IMR-90 (cell line): ENCODE measurements around the gene MSN.

Source experiments
- MXI1 ChIP-seq: IDR thresholded peaks from 2 replicates; pipeline ENCODE4 v1.6.1; 2012; ENCODE audit warnings: low read depth, mild to moderate bottlenecking, low read length, moderate library complexity, borderline replicate concordance
- RFX5 ChIP-seq: IDR thresholded peaks from 2 replicates; pipeline ENCODE4 v1.8.0; 2012; ENCODE audit warnings: low read depth, mild to moderate bottlenecking, low read length, moderate library complexity
- SMC3 ChIP-seq: fragments of 150-350 bp; IDR thresholded peaks from 2 replicates; pipeline ENCODE4 v1.6.1; 2016; ENCODE audit warnings: low read depth, mild to moderate bottlenecking, antibody characterized with exemption, low read length, moderate library complexity
- TF ChIP-seq, protein P1 (sequence below): conservative IDR thresholded peaks from 2 replicates; pipeline ENCODE4 v1.5.1; 2012; ENCODE audit warnings: mild to moderate bottlenecking, low read depth, low read length, improper control_type of control experiment
- TF ChIP-seq, protein P2 (sequence below): fragments of 150-350 bp; IDR thresholded peaks from 2 replicates; pipeline ENCODE4 v1.6.1; 2017; ENCODE audit warnings: mild to moderate bottlenecking, antibody characterized with exemption, low read length, low read depth

DNA sequence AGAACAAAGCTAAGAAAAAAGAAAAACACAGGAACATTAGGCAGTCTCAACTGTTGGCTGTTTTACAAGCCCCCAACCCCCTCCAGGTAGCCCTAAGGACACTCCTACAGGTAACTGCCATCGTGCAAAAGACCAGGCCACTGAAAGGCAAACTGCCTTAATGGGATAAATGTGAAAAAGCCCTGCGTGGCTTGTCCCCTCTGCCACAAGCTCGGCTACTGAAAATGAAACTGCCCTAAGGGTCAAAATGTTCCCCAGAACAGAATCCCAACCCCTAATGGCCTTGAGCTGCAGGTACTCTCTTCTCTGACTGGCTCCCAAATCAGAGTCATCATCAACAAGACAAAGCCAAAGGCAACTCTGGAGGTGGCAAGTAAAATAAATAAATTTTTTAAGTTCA, 84.8 kb downstream of the MSN start:
- TF ChIP-seq, protein P1, sequence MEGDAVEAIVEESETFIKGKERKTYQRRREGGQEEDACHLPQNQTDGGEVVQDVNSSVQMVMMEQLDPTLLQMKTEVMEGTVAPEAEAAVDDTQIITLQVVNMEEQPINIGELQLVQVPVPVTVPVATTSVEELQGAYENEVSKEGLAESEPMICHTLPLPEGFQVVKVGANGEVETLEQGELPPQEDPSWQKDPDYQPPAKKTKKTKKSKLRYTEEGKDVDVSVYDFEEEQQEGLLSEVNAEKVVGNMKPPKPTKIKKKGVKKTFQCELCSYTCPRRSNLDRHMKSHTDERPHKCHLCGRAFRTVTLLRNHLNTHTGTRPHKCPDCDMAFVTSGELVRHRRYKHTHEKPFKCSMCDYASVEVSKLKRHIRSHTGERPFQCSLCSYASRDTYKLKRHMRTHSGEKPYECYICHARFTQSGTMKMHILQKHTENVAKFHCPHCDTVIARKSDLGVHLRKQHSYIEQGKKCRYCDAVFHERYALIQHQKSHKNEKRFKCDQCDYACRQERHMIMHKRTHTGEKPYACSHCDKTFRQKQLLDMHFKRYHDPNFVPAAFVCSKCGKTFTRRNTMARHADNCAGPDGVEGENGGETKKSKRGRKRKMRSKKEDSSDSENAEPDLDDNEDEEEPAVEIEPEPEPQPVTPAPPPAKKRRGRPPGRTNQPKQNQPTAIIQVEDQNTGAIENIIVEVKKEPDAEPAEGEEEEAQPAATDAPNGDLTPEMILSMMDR, result no peak
- TF ChIP-seq MXI1 (no peak), RFX5 (no peak), SMC3 (no peak)
- TF ChIP-seq, protein P2, sequence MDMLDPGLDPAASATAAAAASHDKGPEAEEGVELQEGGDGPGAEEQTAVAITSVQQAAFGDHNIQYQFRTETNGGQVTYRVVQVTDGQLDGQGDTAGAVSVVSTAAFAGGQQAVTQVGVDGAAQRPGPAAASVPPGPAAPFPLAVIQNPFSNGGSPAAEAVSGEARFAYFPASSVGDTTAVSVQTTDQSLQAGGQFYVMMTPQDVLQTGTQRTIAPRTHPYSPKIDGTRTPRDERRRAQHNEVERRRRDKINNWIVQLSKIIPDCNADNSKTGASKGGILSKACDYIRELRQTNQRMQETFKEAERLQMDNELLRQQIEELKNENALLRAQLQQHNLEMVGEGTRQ, result no peak
